HG02870 (cell line): ENCODE results near the gene PAM.

Experiments
- ATAC-seq: cut with Tn5 transposase; IDR thresholded peaks from one replicate; pipeline ENCODE4 v1.9.1; 2021; ENCODE audit warnings: mild to moderate bottlenecking, moderate library complexity; ENCODE audit not compliant: unreplicated experiment

PAM gene

GRCh38 chr5:102807878-102808502 lies 52.9 kb downstream of the PAM start:
- ATAC-seq: no peak

- no peak for ATAC-seq
Observed at GRCh38 chr5:102809033-102809432, 53.9 kb downstream of the PAM start.

GRCh38 chr5:102811972-102812371 lies 56.9 kb downstream of the PAM start:
- no peak for ATAC-seq

GRCh38 chr5:102813740-102814139 lies 58.6 kb downstream of the PAM start:
- ATAC-seq: no peak

GRCh38 chr5:102815084-102815483 lies 60.0 kb downstream of the PAM start:
- ATAC-seq: no peak

GRCh38 chr5:102815540-102816332 lies 60.6 kb downstream of the PAM start:
- ATAC-seq: no peak

GRCh38 chr5:102818345-102818744 lies 63.2 kb downstream of the PAM start:
- peak; percentile 6 for ATAC-seq

- peak; percentile 56 for ATAC-seq
Observed at GRCh38 chr5:102818934-102819333, 63.8 kb downstream of the PAM start.

- ATAC-seq: no peak
Observed at GRCh38 chr5:102819634-102820033, 64.5 kb downstream of the PAM start.

GRCh38 chr5:102823441-102823874 lies 68.4 kb downstream of the PAM start:
- ATAC-seq: no peak

GRCh38 chr5:102826629-102827028 lies 71.5 kb downstream of the PAM start:
- no peak for ATAC-seq

GRCh38 chr5:102830241-102830640 lies 75.1 kb downstream of the PAM start:
- no peak for ATAC-seq

GRCh38 chr5:102832445-102832844 lies 77.3 kb downstream of the PAM start:
- ATAC-seq: no peak

GRCh38 chr5:102833146-102833545 lies 78.0 kb downstream of the PAM start:
- no peak for ATAC-seq

GRCh38 chr5:102834438-102834964 lies 79.4 kb downstream of the PAM start:
- ATAC-seq: no peak

GRCh38 chr5:102835717-102836116 lies 80.6 kb downstream of the PAM start:
- no peak for ATAC-seq

GRCh38 chr5:102841021-102841420 lies 85.9 kb downstream of the PAM start:
- ATAC-seq: no peak

GRCh38 chr5:102843997-102844396 lies 88.9 kb downstream of the PAM start:
- ATAC-seq: no peak

GRCh38 chr5:102845041-102845440 lies 89.9 kb downstream of the PAM start:
- no peak for ATAC-seq

GRCh38 chr5:102850503-102850902 lies 95.4 kb downstream of the PAM start:
- ATAC-seq: no peak

GRCh38 chr5:102853680-102854079 lies 98.6 kb downstream of the PAM start:
- ATAC-seq: no peak

- ATAC-seq: no peak
Observed at GRCh38 chr5:102855681-102856388, 100.7 kb downstream of the PAM start.
